Caco-2 (cell line): Measurements from ENCODE around the gene EHD1. TPM values are rescaled to one million over a fixed set of nuclear protein-coding genes. Genes with fewer than 3 reads are reported as not detected.
"Not testable (repeated sequence)": the region's sequence is repeated elsewhere in the genome, so short reads cannot be mapped to it uniquely, and the experiment has no call there.

Experiments
- BruUV-seq: library from RNA; stranded (reverse); fragments of 400-500 nt; replicated peaks from 2 replicates; lab custom pipeline; 2021; lab: Mats Ljungman, UMichigan
- CTCF ChIA-PET: fragments of 300-600 bp; sonication (Branson Sonifier 250); formaldehyde crosslinking; loops from one replicate; lab custom pipeline; 2022; ENCODE audit warnings: antibody characterized with exemption; lab: Charles Lee
- POLR2A ChIA-PET: fragments of 300-600 bp; sonication (Branson Sonifier 250); formaldehyde crosslinking; loops from one replicate; lab custom pipeline; 2022; ENCODE audit warnings: antibody characterized with exemption; lab: Charles Lee
- DNase-seq, 2 experiments: peaks; one replicate each; pipeline versions ENCODE4 v3.0.0 to v3.0.0-alpha.2; 2020 to 2022
- H3K27me3 ChIP-seq: replicated peaks from 2 replicates; pipeline ENCODE4 v1.6.0; 2011; ENCODE audit warnings: low read length; ENCODE audit not compliant: control insufficient read depth, insufficient read depth
- H3K36me3 ChIP-seq: 2 replicates; pipeline ENCODE4 v1.5.1; 2011; ENCODE audit warnings: low read length; ENCODE audit not compliant: control insufficient read depth, insufficient read depth
- H3K4me1 ChIP-seq: fragments of 250-450 bp; sonication (Bioruptor Pico); 2 replicates; pipeline ENCODE4 v1.5.1; 2020; ENCODE audit warnings: mild to moderate bottlenecking
- H3K4me3 ChIP-seq: 2 replicates; pipeline ENCODE4 v1.5.1; 2011; ENCODE audit warnings: low read depth, mild to moderate bottlenecking, control low read depth, low read length
- H3K9me3 ChIP-seq: fragments of 250-450 bp; sonication (Bioruptor Pico); 2 replicates; pipeline ENCODE4 v1.5.1; 2020; ENCODE audit warnings: mild to moderate bottlenecking, moderate library complexity
- H3K27ac Mint-ChIP-seq: one replicate; pipeline ENCODE4 v1.8.0; 2022; ENCODE audit warnings: mixed read lengths; ENCODE audit not compliant: unreplicated experiment
- H3K27me3 Mint-ChIP-seq: one replicate; pipeline ENCODE4 v1.8.0; 2022; ENCODE audit warnings: mixed read lengths; ENCODE audit not compliant: insufficient read depth, unreplicated experiment
- H3K36me3 Mint-ChIP-seq: one replicate; pipeline ENCODE4 v1.8.0; 2022; ENCODE audit warnings: mild to moderate bottlenecking, mixed read lengths; ENCODE audit not compliant: insufficient read depth, unreplicated experiment
- H3K4me1 Mint-ChIP-seq: one replicate; pipeline ENCODE4 v1.8.0; 2022; ENCODE audit warnings: low read depth, mixed read lengths; ENCODE audit not compliant: unreplicated experiment
- H3K4me3 Mint-ChIP-seq: one replicate; pipeline ENCODE4 v1.8.0; 2022; ENCODE audit warnings: mild to moderate bottlenecking, moderate library complexity, mixed read lengths; ENCODE audit not compliant: unreplicated experiment
- H3K9me3 Mint-ChIP-seq: one replicate; pipeline ENCODE4 v1.8.0; 2022; ENCODE audit warnings: mixed read lengths; ENCODE audit not compliant: unreplicated experiment
- CTCF ChIP-seq, 2 experiments: fragments of 200-600 bp in 1 of 2; IDR thresholded peaks; 1 replicate in 1 of 2; 2 replicates in 1 of 2; pipeline versions ENCODE4 v1.5.1 to v1.8.0; 2011 to 2022; ENCODE audit warnings: antibody characterized with exemption in 1 of 2, control low read depth in 1 of 2, inconsistent platforms in 1 of 2, low read depth in 1 of 2, low read length in 1 of 2, mild to moderate bottlenecking in 1 of 2, moderate library complexity in 1 of 2; ENCODE audit not compliant: insufficient read depth in 1 of 2, severe bottlenecking in 1 of 2, unreplicated experiment in 1 of 2
- intact Hi-C: fragments of 100-400 bp; cut with micrococcal nuclease; formaldehyde crosslinking; loops from one replicate; pipeline ENCODE4 v1.10.0; 2022; ENCODE audit not compliant: unreplicated experiment
- total RNA-seq: library from RNA; stranded (reverse); gene quantifications from 2 replicates; pipeline ENCODE4 v1.2.3, GENCODE V29; 2022

Gene EHD1
- total RNA-seq, 1 experiment from 2014 or later: 129 TPM

GRCh38 chr11:64846998-64847666 lies 31.3 kb downstream of the EHD1 start:
- TF ChIP-seq CTCF (IDR thresholded peaks at IDR 0.05; ENCODE audit: insufficient read depth in 1 of 2, low read depth in 1 of 2, low read length in 1 of 2, severe bottlenecking in 1 of 2, unreplicated experiment in 1 of 2): peak; percentile 95 to 99
- no peak overlapping the region for H3K4me3 Mint-ChIP-seq
- no peak overlapping the region for H3K27ac Mint-ChIP-seq
- Histone ChIP-seq H3K4me1 (peaks cover 34% of the 10 kb centered on the region), H3K9me3 (no peaks in the 10 kb centered on the region), H3K27me3 (no peaks in the 10 kb centered on the region), H3K36me3 (no peaks in the 10 kb centered on the region; the same call in 1 of the 2 replicates), H3K4me3 (no peak overlapping the region)
- DNase-seq: peak; percentile 96 to 98
- H3K9me3 Mint-ChIP-seq: no peaks in the 10 kb centered on the region
- intact Hi-C loops: loop anchor here (1.0 to 5.0 kb wide), 7 partner anchors 31 to 271 kb away; partner anchors contain the start of genes ATG2A, BATF2 and EHD1
- no peaks in the 10 kb centered on the region for H3K27me3 Mint-ChIP-seq
- ChIA-PET POLR2A (interaction anchor here (1.5 kb wide), 1 partner anchor 20 kb away, joined by 3 read pairs; no protein-coding TSS in a partner anchor), CTCF (interaction anchor here (1.2 to 4.9 kb wide), 6 partner anchors 23 to 150 kb away, joined by 3 to 51 read pairs (median 10); partner anchors contain the start of genes BATF2 and EHD1)
- H3K4me1 Mint-ChIP-seq: peaks cover 31% of the 10 kb centered on the region
- BruUV-seq: no TSS peak
- peaks cover 45% of the 10 kb centered on the region for H3K36me3 Mint-ChIP-seq

- not testable (repeated sequence) for H3K4me3 ChIP-seq, H3K27me3 ChIP-seq, DNase-seq, H3K9me3 Mint-ChIP-seq, BruUV-seq, H3K36me3 ChIP-seq, H3K9me3 ChIP-seq, H3K27me3 Mint-ChIP-seq
- H3K4me1 ChIP-seq: peaks cover 36% of the 10 kb centered on the region
- Mint-ChIP-seq H3K36me3 (peaks cover 45% of the 10 kb centered on the region), H3K4me1 (peaks cover 31% of the 10 kb centered on the region), H3K4me3 (peak overlapping the region; percentile 88), H3K27ac (peak overlapping the region; percentile 89)
- POLR2A ChIA-PET: interaction anchor here (0.7 kb wide), 1 partner anchor 167 kb away, joined by 5 read pairs; no protein-coding TSS in a partner anchor
- intact Hi-C loops: loop anchor here (5.0 kb wide), 1 partner anchor 152 kb away; the partner anchor contains the start of gene BATF2
- CTCF ChIA-PET: interaction anchor here (0.5 to 4.9 kb wide), 4 partner anchors 12 to 181 kb away, joined by 3 to 51 read pairs (median 3); no protein-coding TSS in a partner anchor
These were observed 32.7 kb downstream of the EHD1 start for GRCh38 chr11:64845776-64846129.

DNA sequence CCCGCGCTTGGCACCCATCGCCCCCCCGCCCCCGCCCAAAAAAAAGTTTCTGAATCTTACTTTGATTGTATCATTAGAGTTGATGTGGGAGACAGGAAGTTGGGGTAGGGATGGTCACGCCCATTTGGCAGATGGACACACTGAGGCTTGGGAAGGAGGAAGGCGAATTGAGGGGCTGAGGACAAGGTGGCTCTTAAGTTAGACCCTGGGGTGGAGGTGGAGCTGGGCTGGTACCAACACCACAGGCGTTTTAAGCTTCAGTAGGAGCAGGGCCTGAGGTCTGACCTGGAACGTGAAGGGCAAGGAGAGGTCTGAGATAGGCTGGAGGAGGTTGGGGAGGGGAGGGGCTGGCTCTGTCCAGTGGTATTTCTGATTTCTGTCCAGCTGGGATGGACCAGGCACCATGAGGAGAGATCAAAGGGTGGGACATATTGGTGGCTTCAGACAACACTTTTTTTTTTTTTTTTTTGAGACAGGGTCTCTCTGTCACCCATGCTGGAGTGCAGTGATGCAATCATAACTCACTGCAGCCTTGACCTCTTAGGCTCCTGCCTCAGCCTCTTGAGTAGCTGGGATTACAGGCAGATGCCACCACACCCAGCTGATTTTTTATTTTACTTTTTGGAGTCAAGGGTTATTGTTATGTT lies 33.2 kb downstream of the EHD1 start:
- peaks cover 47% of the 10 kb centered on the region for H3K36me3 Mint-ChIP-seq
- H3K4me3 ChIP-seq: peak overlapping the region; percentile 79
- TF ChIP-seq CTCF (IDR thresholded peaks at IDR 0.05; ENCODE audit: insufficient read depth in 1 of 2, low read depth in 1 of 2, low read length in 1 of 2, severe bottlenecking in 1 of 2, unreplicated experiment in 1 of 2): no peak
- no peaks in the 10 kb centered on the region for H3K27me3 Mint-ChIP-seq
- intact Hi-C loops: loop anchor here (5.0 kb wide), 1 partner anchor 152 kb away; the partner anchor contains the start of gene BATF2
- peak overlapping the region; percentile 89 for H3K27ac Mint-ChIP-seq
- TSS peak; percentile 33 for BruUV-seq
- no peaks in the 10 kb centered on the region; the same call in 1 of the 2 replicates for H3K36me3 ChIP-seq
- H3K27me3 ChIP-seq: no peaks in the 10 kb centered on the region
- H3K9me3 ChIP-seq: no peaks in the 10 kb centered on the region
- POLR2A ChIA-PET: interaction anchor here (0.7 kb wide), 1 partner anchor 168 kb away, joined by 5 read pairs; no protein-coding TSS in a partner anchor
- DNase-seq: no peak
- H3K4me1 ChIP-seq: peaks cover 36% of the 10 kb centered on the region
- H3K4me3 Mint-ChIP-seq: peak overlapping the region; percentile 88
- CTCF ChIA-PET: interaction anchor here (0.7 to 4.9 kb wide), 5 partner anchors 44 to 417 kb away, joined by 3 to 51 read pairs (median 3); no protein-coding TSS in a partner anchor
- no peaks in the 10 kb centered on the region for H3K9me3 Mint-ChIP-seq
- peaks cover 31% of the 10 kb centered on the region for H3K4me1 Mint-ChIP-seq
